Activated CD4-positive, CD25-positive, alpha-beta regulatory T cell treated with anti-CD3 and anti-CD28 coated beads, Interleukin-2, amount 50 U/mL, for 24 hours (primary cell): Measurements from ENCODE around the gene WASF2.
"Not testable (repeated sequence)": the region's sequence is repeated elsewhere in the genome, so short reads cannot be mapped to it uniquely, and the experiment has no call there.

Experiments
- ATAC-seq, 2 donors: fragments of 150-1000 bp; cut with Tn5 transposase; one replicate each; pipeline ENCODE4 v1.10.0; 2021; ENCODE audit warnings: mild to moderate bottlenecking in 1 of 2, moderate library complexity in 1 of 2

WASF2 gene

GRCh38 chr1:27447883-27448282 lies 42.1 kb downstream of the WASF2 start:
- no peak for ATAC-seq

- no peak for ATAC-seq
Observed at GRCh38 chr1:27447399-27447798, 42.6 kb downstream of the WASF2 start.

DNA sequence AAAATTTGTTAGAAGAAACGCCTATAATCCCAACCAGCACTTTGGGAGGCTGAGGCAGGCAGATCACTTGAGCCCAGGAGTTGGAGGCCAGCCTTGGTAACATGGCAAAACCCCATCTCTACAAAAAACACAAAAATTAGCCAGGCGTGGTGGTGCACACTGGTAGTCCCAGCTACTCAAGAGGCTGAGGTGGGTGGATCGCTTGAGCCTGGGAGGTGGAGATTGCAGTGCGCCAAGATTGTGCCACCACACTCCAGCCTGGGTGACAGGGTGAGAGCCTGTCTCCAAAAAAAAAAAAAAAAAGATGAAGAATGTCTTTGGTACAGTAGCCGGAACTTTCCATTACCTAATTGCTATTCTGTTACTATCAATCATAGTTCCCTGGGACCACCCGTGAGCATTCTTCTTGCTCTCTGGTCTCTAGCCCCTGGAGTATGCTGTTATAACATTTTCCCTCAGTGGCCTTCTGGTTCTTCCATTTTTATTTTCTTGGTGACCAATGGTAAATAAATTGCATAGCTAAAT lies 43.4 kb downstream of the WASF2 start:
- no peak for ATAC-seq

- peak; percentile 87 to 89 for ATAC-seq
Observed at GRCh38 chr1:27445177-27445936, 44.6 kb downstream of the WASF2 start.

DNA sequence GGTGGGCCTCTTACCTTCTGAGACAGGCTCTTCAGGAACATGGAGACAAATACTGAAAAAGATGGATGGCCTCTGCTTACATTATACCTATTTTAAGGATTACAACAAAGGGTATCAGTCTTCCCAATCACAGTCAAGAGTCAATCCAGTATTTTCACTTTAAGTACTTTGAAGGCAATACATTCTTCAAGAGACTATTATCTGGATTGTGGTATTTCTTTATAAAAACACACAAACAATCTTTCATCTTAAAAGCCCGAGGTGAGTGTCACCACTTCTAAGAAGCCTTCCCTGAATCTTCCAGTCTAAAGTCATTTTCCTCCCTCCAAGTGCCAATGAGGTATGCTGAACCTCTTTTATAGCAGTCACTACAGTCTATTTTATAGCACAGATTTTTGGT lies 45.3 kb downstream of the WASF2 start:
- ATAC-seq, result no peak

GRCh38 chr1:27439150-27439549 lies 50.8 kb downstream of the WASF2 start:
- no peak for ATAC-seq

GRCh38 chr1:27438621-27439061 lies 51.3 kb downstream of the WASF2 start:
- ATAC-seq, result peak; percentile 22 to 44

DNA sequence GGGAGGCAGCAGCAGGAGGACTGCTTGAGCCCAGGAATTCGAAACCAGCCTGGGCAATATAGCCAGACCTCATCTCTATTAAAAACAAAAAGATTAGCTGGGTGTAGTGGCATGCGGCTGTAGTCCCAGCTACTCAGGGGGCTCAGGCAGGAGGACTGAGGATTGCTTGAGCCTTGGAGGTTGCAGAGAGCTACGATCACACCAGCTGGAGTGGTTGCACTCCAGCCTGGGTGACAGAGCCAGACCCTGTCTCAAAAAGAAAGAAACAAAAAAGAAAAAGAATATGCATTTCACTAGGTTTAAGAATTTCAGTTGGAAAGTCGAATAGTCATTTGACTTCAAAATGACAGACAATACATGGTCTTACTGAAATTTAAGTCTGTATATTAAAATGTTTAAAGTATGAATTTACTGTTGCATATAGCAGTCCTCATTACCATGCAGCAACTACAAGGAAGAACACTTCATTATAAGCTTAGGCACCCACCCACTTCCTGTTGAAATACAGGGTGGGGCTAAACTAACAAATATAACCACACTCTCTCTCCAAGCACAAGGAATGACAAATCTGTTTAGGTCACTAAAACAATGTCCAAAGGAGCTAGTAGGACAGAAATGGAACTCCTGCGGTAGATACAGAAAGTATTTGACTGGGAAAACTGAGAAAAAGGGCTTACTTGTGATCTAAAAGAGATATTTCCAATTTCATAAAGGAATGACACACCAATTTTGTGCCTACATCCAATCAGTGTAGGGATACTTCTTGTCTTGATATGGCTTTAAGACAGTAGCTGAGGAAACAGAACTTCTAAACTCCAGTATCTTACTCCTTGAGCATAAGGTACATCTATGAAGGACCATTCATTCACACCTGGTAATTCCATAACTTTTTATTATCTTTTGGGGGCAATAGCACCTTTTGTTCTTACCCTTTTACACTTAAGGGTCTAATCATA lies 53.5 kb downstream of the WASF2 start:
- ATAC-seq, result peak; percentile 56 to 68

GRCh38 chr1:27435566-27436203 lies 54.3 kb downstream of the WASF2 start:
- ATAC-seq, result peak; percentile 38 to 41

DNA sequence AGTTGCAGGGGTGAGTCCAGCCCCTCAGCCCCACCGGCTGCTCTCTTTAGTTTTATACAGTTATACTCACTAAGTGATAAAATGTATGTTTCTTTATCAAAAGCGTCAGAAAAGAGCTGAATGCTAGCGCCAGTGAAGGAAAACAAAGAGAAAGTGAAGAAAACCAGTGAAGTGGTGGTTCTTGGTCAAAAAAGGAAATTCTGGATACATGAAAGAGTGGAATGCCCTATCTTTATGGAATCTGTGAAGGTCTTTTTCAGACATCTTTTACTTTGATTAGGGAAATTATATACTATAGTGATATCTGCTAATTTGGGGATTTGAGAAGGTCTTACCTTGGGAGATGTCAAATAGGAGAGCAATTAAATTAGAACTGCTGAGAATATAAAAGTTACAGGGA lies 56.3 kb downstream of the WASF2 start:
- no peak for ATAC-seq

DNA sequence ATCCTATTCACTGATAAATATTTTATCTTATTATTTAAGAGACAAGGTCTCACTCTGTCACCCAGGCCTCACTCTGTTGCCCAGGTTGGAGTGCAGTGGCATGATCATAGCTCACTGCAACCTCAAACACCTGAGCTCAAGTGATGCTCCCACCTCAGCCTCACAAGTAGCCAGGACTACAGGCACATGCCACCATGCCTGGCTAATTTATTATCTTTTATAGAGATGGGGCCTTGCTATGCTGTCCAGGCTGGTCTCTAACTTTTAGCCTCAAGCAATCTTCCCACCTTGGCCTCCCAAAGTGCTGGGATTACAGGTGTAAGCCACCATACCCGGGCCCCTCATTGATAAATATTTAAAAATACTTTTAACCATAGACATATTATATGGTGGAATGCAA lies 57.2 kb downstream of the WASF2 start:
- ATAC-seq, result not testable (repeated sequence)

DNA sequence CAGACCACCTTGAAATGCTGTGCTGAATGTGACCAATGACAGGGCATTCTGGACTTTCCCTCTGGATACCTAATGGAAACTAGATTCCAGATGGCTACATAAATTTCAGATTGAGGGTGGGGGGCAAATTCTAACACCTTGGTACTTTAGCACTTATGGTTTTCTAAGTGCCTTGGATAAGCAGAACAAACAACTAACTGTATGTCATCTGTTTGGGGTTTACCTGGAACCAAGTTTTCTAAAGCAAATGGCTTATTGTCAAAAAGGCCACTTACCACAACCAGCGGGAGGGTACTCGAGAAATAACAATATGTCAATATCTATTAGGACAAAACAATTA lies 58.4 kb downstream of the WASF2 start:
- ATAC-seq, result no peak

DNA sequence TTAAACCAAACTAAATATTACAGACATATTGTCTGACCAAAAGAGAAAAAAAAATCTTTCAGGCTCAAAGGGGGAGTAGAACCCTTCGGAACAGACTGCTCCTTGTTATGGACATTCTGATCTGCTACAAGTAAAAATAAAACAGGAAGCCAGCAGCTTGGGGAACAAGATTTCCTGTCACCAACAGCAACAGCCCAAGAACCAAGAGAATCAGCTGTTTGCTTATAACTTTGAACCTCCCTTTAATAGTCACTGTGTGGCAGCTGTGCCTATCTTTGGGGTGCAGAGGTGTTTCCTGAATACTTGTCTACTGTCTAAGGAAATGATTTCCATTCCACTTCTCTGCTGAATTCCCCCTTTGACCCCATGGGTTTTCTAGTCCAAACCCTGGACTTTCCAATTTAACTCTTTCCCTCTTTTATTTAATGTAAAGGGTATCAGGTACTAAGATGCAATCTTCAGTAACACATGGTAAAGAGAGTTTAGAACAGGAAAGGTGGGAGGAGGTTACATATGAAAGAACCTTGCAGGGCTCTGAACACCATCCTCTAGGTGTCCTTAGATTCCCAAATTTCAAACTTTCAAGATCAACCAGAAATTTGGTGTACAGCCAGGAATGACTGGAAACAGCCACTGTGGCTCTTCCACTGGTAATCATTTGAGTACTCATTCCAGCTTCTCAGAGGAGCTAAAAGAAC lies 58.9 kb downstream of the WASF2 start:
- ATAC-seq, result no peak

- no peak for ATAC-seq
Observed at GRCh38 chr1:27429029-27429425, 60.9 kb downstream of the WASF2 start.

DNA sequence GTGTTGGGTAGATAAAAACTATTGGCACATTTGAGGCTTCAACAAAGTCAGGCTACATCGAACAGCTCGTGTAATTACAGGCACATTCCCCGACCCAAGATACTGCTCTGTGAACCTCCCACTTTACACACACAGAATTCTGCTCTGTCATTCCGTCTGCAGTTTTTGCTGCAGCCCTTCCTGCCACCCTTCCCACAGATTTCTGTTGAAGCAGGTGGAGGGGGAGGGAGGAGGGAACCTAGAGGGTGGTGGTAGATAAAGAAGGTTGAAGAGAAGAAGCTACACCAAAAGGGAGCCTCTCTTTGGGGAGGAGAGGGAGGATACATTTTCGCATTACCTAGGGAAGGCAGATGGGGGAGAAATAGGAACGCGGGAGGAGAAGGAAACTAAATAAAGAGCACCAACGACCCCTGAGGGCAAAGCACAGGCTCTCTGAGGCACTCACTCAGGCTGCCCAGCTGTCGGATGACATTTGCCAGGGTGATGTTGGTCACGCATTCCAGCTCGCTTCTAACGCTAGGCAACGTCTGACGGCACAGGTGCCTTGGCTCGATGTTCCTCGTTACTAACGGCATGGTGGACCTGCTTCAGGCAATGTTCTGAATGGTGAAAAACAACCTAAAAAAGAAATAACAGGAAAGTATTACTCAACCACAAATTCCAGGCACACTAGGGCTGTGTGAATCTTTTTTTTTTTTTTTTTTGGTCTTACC lies 61.5 kb downstream of the WASF2 start:
- ATAC-seq, result peak; percentile 54 to 61

GRCh38 chr1:27427816-27428315 lies 62.1 kb downstream of the WASF2 start:
- ATAC-seq, result no peak

GRCh38 chr1:27427329-27427728 lies 62.6 kb downstream of the WASF2 start:
- ATAC-seq, result no peak

DNA sequence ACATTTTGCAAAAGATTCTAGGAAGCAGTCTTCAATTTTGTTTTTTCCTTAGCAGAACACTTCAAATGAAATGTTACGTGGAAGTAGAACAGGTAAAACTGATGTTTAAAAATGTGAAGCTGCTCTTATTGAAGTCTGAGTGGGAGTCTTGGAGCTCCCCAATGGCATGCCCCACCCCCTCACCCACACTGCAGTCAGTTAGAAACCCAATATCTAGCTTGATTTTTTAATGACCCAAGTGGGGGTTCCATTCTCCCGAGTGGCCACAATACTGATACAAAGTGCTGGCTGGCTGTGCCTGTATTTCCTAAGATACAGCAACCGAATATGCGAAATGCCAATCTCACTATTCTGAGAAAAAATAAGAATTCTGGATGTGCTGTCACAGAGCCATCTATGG lies 66.3 kb downstream of the WASF2 start:
- ATAC-seq, result no peak

DNA sequence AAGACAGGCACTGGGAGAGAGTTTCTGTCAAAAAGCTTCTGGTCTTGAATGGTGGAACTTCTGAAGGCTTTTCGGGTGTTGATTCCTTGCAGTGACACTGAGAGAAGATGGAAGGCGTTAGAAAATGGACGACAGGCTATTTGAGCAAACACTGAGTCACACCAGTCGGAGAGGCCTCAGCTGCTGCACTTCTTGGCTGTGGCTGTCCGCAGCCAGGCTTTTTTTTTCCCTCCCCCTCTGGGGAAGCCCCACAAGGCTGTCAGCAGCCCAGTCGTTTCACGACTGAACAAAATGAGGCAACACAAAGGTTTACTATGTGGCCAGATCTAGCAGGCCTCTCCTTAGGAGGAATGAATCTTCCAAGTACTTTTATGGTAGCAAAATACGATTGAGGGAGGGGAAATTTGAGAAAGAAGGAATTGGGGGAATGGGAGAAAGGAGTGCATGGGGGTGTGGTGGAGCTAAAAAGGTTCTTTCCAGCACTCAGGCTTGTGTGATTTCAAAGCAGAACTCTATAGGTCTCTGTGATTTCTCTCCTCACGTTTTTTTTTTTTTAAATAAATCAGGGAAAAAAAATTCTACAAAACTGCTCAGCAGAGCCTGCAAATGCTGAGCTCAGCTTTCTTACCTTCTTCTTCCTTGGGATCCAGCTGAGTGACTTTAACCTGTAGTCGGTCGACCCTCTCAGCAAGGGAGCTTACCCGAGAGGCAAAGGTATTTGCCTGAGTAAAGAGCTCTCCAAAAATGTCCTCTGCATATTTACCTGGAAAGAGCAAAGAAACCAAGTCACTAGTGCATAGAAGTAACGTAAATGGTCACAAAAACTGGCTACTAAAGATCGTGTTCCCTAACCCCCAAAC lies 71.4 kb downstream of the WASF2 start:
- ATAC-seq, result peak; percentile 96 to 98

- no peak for ATAC-seq
Observed at GRCh38 chr1:27417713-27418112, 72.3 kb downstream of the WASF2 start.
